Measurements from ENCODE around the gene RFTN1.

GRCh38 chr3:16514021-16514700 is 662 bp upstream of the RFTN1 start:
- TF ChIP-seq POLR2AphosphoS5 (IDR thresholded peaks at IDR 0.05) (no peak), CTCF (IDR thresholded peaks at IDR 0.05) (no peak)

Data from sigmoid colon (tissue), 4 donors.